Endothelial cell of umbilical vein (primary cell): ENCODE measurements around the gene ZNF101. TPM values are rescaled to one million over a fixed set of nuclear protein-coding genes. Genes with fewer than 3 reads are reported as not detected.

Experiments used
- BruUV-seq: library from RNA; stranded (reverse); fragments of 400-500 nt; replicated peaks from 2 replicates; lab custom pipeline; 2021; lab: Mats Ljungman, UMichigan
- CTCF ChIA-PET: fragments of 300-600, 350-600 bp; sonication (Branson Sonifier 250); formaldehyde crosslinking; loops from one replicate; lab custom pipeline; 2021; ENCODE audit warnings: antibody characterized with exemption, inconsistent platforms; lab: Charles Lee
- POLR2A ChIA-PET: fragments of 300-600, 350-600 bp; sonication (Branson Sonifier 250); formaldehyde crosslinking; loops from one replicate; lab custom pipeline; 2021; ENCODE audit warnings: antibody characterized with exemption, inconsistent platforms; lab: Charles Lee
- DNase-seq: peaks from one replicate; pipeline ENCODE4 v3.0.0-alpha.2; 2011; ENCODE audit warnings: low read depth, low spot score
- FAIRE-seq: peaks from 2 replicates; lab custom pipeline; 2011; peaks lifted over from hg19 to GRCh38; lab: Jason Lieb, UNC
- H2AFZ ChIP-seq: 2 replicates; pipeline ENCODE4 v1.6.0; 2012; ENCODE audit warnings: low read depth, low read length, control low read depth, inconsistent platforms
- H3K27ac ChIP-seq: 2 replicates; pipeline ENCODE4 v1.5.1; 2011; ENCODE audit warnings: low read depth, mild to moderate bottlenecking, control low read depth, low read length, moderate library complexity; ENCODE audit not compliant: insufficient read depth
- H3K27me3 ChIP-seq, 2 experiments: 2 replicates each; pipeline versions ENCODE4 v1.6.0 to v1.6.1; 2011; ENCODE audit warnings: low read length in 2 of 2, mixed read lengths in 1 of 2; ENCODE audit not compliant: control insufficient read depth in 2 of 2, insufficient read depth in 2 of 2
- H3K36me3 ChIP-seq, 2 experiments: 2 replicates in 1 of 2; 3 replicates in 1 of 2; pipeline ENCODE4 v1.5.1; 2011; ENCODE audit warnings: low read length in 2 of 2, mild to moderate bottlenecking in 1 of 2, moderate library complexity in 1 of 2; ENCODE audit not compliant: control insufficient read depth in 2 of 2, insufficient read depth in 2 of 2; ENCODE audit errors: extremely low read depth in 1 of 2
- H3K4me1 ChIP-seq: 3 replicates; pipeline ENCODE4 v1.5.1; 2011; ENCODE audit warnings: mild to moderate bottlenecking, low read length; ENCODE audit not compliant: control insufficient read depth, insufficient read depth; ENCODE audit errors: extremely low read depth
- H3K4me2 ChIP-seq: 2 replicates; pipeline ENCODE4 v1.6.1; 2011; ENCODE audit warnings: low read length, control low read depth, mixed read lengths; ENCODE audit not compliant: insufficient read depth
- H3K4me3 ChIP-seq, 3 experiments: fragments of 200-600 bp in 1 of 3; sonication (generic), shearing (Covaris generic) in 1 of 3; replicated peaks in 1 of 3; 2 replicates each; pipeline ENCODE4 v1.5.1; 2011 to 2016; ENCODE audit warnings: control low read depth in 3 of 3, low read length in 3 of 3, mild to moderate bottlenecking in 2 of 3, inconsistent platforms in 1 of 3, low read depth in 1 of 3, moderate library complexity in 1 of 3; ENCODE audit not compliant: insufficient read depth in 1 of 3
- H3K79me2 ChIP-seq: 2 replicates; pipeline ENCODE4 v1.6.0; 2012; ENCODE audit warnings: low read length, inconsistent platforms; ENCODE audit not compliant: control insufficient read depth, insufficient read depth
- H3K9ac ChIP-seq: replicated peaks from 2 replicates; pipeline ENCODE3; 2011; ENCODE audit warnings: low read length, control low read depth; ENCODE audit not compliant: insufficient read depth; ENCODE audit errors: extremely low read depth
- H3K9me1 ChIP-seq: replicated peaks from 3 replicates; pipeline ENCODE4 v1.6.0; 2011; ENCODE audit warnings: mild to moderate bottlenecking, low read length; ENCODE audit not compliant: control insufficient read depth, insufficient read depth; ENCODE audit errors: extremely low read depth
- H3K9me3 ChIP-seq: replicated peaks from 2 replicates; pipeline ENCODE4 v1.5.1; 2012; ENCODE audit warnings: low read length, inconsistent platforms; ENCODE audit not compliant: control insufficient read depth, insufficient read depth
- H4K20me1 ChIP-seq: replicated peaks from 2 replicates; pipeline ENCODE3; 2011; ENCODE audit warnings: mild to moderate bottlenecking, low read length; ENCODE audit not compliant: control insufficient read depth, insufficient read depth; ENCODE audit errors: extremely low read depth
- EZH2 ChIP-seq: IDR thresholded peaks from 2 replicates; pipeline ENCODE4 v1.6.1; 2012; ENCODE audit warnings: borderline replicate concordance, low read depth, mild to moderate bottlenecking, moderate library complexity, low read length, inconsistent platforms; ENCODE audit not compliant: severe bottlenecking
- FOS ChIP-seq: IDR thresholded peaks from 2 replicates; pipeline ENCODE4 v1.6.1; 2011; ENCODE audit warnings: mild to moderate bottlenecking, low read length, moderate library complexity, borderline replicate concordance; ENCODE audit not compliant: insufficient read depth
- GATA2 ChIP-seq: IDR thresholded peaks from 2 replicates; pipeline ENCODE4 v1.7.0; 2011; ENCODE audit warnings: low read depth, mild to moderate bottlenecking, moderate library complexity, mixed read lengths, low read length; ENCODE audit not compliant: insufficient read length, insufficient read depth
- JUN ChIP-seq: IDR thresholded peaks from 2 replicates; pipeline ENCODE4 v1.6.1; 2011; ENCODE audit warnings: borderline replicate concordance, low read depth; ENCODE audit not compliant: insufficient read length, insufficient read depth
- MYC ChIP-seq: IDR thresholded peaks from one replicate; pipeline ENCODE4 v1.6.1; 2011; ENCODE audit warnings: mild to moderate bottlenecking, low read depth, low read length
- POLR2A ChIP-seq: IDR thresholded peaks from 2 replicates; pipeline ENCODE4 v1.6.1; 2012; ENCODE audit warnings: low read depth, mild to moderate bottlenecking, control low read depth, low read length
- POLR2AphosphoS5 ChIP-seq: IDR thresholded peaks from 2 replicates; pipeline ENCODE4 v1.6.1; 2012; ENCODE audit warnings: low read depth, mild to moderate bottlenecking, control low read depth, low read length, moderate library complexity; ENCODE audit not compliant: insufficient read depth
- dilution Hi-C: fragments of 300-500 bp; cut with MboI; formaldehyde crosslinking; loops from one replicate; pipeline ENCODE4 v1.15.0; 2019; ENCODE audit warnings: low sequenced_read_pairs; ENCODE audit not compliant: extremely low pct_ligation_motif_present
- intact Hi-C: fragments of 100-400 bp; cut with micrococcal nuclease; formaldehyde crosslinking; loops from one replicate; pipeline ENCODE4 v1.10.0; 2022
- polyA plus RNA-seq, 4 experiments: library from polyadenylated mRNA; depleted of rRNA in 3 of 4; stranded (reverse) in 3 of 4; unstranded in 1 of 4; fragments of >200 nt; gene quantifications; 2 replicates each; pipeline versions ENCODE4 v1.2.1 to v1.2.3, GENCODE V29; 2011 to 2012; ENCODE audit warnings: missing spikeins in 1 of 4
- total RNA-seq: library from RNA; stranded (reverse); gene quantifications from 2 replicates; pipeline ENCODE4 v1.2.3, GENCODE V29; 2021
- TF ChIP-seq, protein P1 (sequence below): IDR thresholded peaks from 2 replicates; pipeline ENCODE4 v1.6.1; 2011; ENCODE audit not compliant: insufficient read depth, insufficient read length
- TF ChIP-seq, protein P2 (sequence below), 2 donors: IDR thresholded peaks; 1 replicate in 1 of 2; 2 replicates in 1 of 2; pipeline ENCODE4 v1.5.1; 2011; ENCODE audit warnings: low read length in 2 of 2, mild to moderate bottlenecking in 2 of 2, moderate library complexity in 2 of 2, control low read depth in 1 of 2, inconsistent platforms in 1 of 2, low read depth in 1 of 2; ENCODE audit not compliant: insufficient read depth in 1 of 2; ENCODE audit errors: extremely low read depth in 1 of 2

The ZNF101 gene
- total and polyA plus RNA-seq, 2 donors (not counting 3 experiments of a cell fraction or from before 2014, with no cell fraction given): 2.8 to 12.8 TPM

DNA sequence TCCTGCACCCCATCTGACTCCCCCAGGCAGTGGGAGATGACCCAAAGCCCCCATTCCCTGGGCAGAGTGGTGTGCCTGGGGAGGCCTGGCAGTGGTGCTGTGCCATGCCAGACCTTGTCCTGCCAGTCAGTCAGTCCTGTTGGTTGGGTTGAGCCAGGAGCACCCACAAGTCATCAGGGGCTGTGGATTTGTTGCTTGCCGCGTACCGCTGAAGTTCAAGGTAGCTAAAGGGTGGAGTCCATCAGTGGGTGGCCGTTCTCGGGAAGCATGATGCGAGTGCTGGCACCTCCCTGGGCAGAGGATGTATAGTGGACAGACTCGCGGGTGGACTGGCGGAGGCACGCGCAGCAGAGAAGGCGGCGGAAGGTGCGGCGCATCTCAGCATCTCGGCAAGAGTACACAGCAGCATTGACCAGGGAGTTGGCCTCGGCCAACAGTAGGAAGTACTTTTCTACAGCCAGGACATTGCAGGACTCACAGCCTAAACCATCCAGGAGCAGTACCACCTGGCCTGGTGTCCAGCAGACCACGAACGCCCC is 44.5 kb upstream of the ZNF101 start:
- dilution Hi-C loops: no loop called here

More for the DNA sequence above, 44.5 kb upstream of the ZNF101 start:
- FAIRE-seq: no peak
- Histone ChIP-seq H3K4me1 (no peaks in the 10 kb centered on the region), H3K9me1 (no peaks in the 10 kb centered on the region), H2AFZ (no peak overlapping the region), H3K27ac (no peak overlapping the region), H3K9me3 (no peaks in the 10 kb centered on the region), H3K4me3 (no peak overlapping the region), H3K79me2 (no peaks in the 10 kb centered on the region), H3K36me3 (no peaks in the 10 kb centered on the region), H4K20me1 (no peaks in the 10 kb centered on the region), H3K27me3 (peaks cover 0 to 6% of the 10 kb centered on the region in 2 experiments), H3K4me2 (no peak overlapping the region), H3K9ac (no peak overlapping the region)
- ChIA-PET CTCF (interaction anchor here (1.0 kb wide), 1 partner anchor 92 kb away, joined by 3 read pairs; no protein-coding TSS in a partner anchor), POLR2A (no interaction called here)
- no peak for DNase-seq
- no peak for TF ChIP-seq GATA2
- no peak for TF ChIP-seq EZH2
- no peak for TF ChIP-seq POLR2A
- no peak for TF ChIP-seq JUN
- TF ChIP-seq FOS: no peak
- no peak for TF ChIP-seq POLR2AphosphoS5
- TF ChIP-seq, protein P1, sequence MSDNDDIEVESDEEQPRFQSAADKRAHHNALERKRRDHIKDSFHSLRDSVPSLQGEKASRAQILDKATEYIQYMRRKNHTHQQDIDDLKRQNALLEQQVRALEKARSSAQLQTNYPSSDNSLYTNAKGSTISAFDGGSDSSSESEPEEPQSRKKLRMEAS: no peak
- TF ChIP-seq, protein P2, sequence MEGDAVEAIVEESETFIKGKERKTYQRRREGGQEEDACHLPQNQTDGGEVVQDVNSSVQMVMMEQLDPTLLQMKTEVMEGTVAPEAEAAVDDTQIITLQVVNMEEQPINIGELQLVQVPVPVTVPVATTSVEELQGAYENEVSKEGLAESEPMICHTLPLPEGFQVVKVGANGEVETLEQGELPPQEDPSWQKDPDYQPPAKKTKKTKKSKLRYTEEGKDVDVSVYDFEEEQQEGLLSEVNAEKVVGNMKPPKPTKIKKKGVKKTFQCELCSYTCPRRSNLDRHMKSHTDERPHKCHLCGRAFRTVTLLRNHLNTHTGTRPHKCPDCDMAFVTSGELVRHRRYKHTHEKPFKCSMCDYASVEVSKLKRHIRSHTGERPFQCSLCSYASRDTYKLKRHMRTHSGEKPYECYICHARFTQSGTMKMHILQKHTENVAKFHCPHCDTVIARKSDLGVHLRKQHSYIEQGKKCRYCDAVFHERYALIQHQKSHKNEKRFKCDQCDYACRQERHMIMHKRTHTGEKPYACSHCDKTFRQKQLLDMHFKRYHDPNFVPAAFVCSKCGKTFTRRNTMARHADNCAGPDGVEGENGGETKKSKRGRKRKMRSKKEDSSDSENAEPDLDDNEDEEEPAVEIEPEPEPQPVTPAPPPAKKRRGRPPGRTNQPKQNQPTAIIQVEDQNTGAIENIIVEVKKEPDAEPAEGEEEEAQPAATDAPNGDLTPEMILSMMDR (IDR thresholded peaks at IDR 0.05; ENCODE audit: extremely low read depth in 1 of 2, insufficient read depth in 1 of 2, low read depth in 1 of 2, low read length in 2 of 2): no peak
- TF ChIP-seq MYC: no peak
- BruUV-seq: no TSS peak
- intact Hi-C loops: no loop called here
